Iris pigment epithelial cell (primary cell): ENCODE data around the gene TREML4.

ENCODE experiments used
- DNase-seq: peaks from one replicate; pipeline ENCODE4 v3.0.0-alpha.2; 2011; ENCODE audit warnings: low read depth

The TREML4 gene

DNA sequence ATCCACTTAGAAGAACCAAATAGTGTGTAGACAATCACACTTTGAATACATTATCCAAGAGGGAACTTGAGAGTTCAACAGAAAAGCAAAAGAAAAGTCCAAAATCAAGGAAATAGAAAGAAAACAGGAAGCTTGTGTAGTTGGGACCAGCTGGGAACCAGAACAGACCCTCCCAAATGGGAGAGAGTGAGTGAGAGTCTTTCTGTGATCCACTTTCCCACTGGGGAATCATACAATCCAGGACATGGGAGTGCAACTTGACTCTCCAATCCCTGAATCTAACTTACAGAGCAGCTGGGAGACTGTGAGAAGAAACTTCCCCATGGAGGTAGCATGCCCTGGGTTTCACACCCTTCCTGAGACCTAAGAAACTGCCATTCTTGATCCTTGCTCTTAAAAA, 27.0 kb downstream of the TREML4 start:
- no peak for DNase-seq

GRCh38 chr6:41255638-41256246, 27.6 kb downstream of the TREML4 start:
- DNase-seq = no peak

GRCh38 chr6:41256383-41256782, 28.2 kb downstream of the TREML4 start:
- DNase-seq = no peak

- peak; percentile 86 for DNase-seq
Measured at GRCh38 chr6:41257369-41258195, 29.4 kb downstream of the TREML4 start.

DNA sequence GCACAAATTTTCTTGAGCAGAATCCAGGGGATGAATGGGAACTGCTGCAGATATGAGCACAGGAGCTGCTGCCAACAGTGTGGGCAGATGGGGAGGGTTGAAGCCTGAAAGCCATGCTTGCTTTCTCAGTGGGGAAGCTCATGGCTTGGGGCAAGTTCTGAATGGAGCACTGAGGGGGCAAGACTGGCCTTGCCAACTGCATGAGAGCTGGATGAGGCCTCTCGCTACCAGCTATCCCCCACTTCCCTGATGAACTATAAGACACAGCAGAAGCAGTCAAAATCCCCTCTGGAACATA, 30.0 kb downstream of the TREML4 start:
- DNase-seq = no peak

GRCh38 chr6:41262401-41262800, 34.3 kb downstream of the TREML4 start:
- no peak for DNase-seq

DNA sequence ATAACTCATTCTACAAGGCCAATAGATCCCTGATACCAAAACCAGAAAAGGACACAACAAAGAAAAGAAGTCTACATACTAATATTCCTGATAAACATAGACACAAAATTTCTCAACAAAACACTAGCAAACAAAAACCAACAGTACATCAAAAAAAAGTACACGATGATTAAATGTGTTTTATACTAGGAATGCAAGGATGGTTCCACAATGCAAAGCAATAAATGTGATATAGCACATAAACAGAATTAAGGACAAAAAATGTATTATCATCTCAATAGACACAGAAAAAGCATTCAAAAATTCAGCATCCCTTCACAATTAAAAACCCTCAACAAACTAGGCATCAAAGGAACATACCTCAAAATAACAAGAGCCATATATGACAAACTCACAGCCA, 35.1 kb downstream of the TREML4 start:
- no peak for DNase-seq

DNA sequence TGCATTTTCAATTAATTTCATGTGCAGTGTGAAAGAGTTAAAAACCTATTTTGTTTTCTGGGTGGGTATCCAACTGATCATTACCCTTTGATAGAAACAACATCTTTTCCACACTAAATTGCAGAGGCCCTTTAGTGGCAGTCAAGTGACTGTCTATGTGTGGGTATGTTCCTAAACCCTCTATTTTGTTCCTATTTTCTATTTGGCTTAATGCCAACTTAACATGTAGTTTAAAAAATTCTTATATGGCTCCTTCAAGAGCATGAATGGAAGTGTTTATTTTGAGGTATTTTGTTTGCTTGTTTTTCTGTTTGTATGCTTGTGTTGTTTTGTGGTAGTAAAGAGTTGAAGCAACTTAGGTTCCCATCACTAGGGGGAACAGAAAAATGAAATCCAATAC, 38.4 kb downstream of the TREML4 start:
- DNase-seq = no peak

DNA sequence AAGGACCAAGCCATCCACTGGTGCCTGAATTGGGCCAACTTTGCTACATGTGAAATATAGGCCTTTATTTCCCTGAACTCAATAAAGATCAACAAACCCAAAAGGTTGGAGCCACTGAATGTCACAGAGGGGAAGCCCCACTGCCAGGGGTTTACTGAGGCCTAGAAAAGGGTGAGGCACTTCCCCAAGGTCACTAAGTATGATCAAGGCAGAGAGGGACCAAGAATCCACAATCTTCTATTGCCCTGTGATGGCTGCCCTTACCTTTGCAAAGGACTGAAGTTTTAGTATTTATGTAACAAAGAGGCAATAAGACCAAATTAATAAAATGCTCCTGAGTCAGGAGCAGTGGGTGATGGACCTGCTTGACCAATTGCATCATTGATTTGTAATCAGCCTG, 40.3 kb downstream of the TREML4 start:
- DNase-seq = no peak

GRCh38 chr6:41269166-41269565, 41.0 kb downstream of the TREML4 start:
- DNase-seq = no peak

DNA sequence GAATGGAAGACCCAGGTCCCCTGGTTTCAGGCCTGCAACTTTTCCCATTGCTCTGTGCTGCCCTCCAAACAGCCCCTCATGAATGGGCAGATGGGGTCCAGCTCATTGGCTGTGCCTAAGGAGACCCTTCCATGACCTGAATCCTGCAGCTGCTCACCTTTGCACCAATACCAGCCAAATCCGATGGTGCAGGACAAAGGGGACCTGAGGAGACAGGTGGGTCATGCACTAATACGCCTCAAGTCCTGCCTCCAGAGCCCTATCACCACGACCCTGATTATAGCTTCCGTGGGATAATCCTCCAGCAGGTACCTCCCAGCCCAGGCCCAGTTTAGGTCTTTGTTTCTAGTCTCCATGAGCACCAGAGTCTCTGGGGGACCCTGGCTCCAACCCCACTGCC, 41.6 kb downstream of the TREML4 start:
- no peak for DNase-seq

GRCh38 chr6:41271901-41272395, 43.8 kb downstream of the TREML4 start:
- no peak for DNase-seq

GRCh38 chr6:41272591-41273240, 44.6 kb downstream of the TREML4 start:
- no peak for DNase-seq

DNA sequence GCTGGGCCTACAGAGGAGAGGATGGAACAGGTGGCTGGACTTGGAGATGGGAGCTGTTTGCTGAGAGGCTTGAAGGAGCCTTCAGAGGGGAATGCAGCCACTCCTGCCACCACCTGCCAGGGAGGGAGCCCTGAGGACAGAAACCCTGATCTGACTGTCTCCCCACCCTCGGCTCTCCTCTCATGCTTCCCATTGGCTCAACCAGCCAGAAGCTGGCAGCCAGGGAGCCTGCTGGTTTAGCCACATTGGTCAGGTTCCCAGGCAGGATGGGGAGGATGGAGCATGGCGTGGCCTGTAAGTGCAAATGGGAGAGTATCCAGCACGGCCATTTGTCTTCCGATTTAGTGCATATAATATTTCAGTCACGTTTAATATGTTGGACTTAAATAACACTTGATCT, 45.6 kb downstream of the TREML4 start:
- no peak for DNase-seq

DNA sequence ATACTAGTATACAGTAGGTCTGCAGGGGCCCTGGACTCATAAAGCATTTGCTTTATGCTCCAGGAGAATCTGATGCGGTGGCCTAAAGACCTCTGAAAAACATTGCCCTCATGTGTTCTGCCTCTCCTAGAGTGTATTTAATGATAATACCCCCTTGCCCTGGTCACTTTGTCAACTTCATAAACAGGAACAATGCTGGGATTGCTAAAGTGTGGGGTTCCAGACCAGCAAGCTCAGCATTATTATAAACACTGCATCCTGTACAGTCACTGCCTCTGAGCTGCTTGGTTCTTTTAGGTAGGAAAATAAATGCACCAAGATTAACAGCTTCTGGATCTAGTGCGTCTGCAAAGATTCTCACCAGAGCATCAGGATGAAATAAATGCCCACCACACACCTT, 46.1 kb downstream of the TREML4 start:
- no peak for DNase-seq

GRCh38 chr6:41275489-41275888, 47.3 kb downstream of the TREML4 start:
- DNase-seq = no peak

- DNase-seq = no peak
Measured at GRCh38 chr6:41277605-41278004, 49.5 kb downstream of the TREML4 start.

GRCh38 chr6:41278699-41279405, 50.7 kb downstream of the TREML4 start:
- DNase-seq = peak; percentile 63

DNA sequence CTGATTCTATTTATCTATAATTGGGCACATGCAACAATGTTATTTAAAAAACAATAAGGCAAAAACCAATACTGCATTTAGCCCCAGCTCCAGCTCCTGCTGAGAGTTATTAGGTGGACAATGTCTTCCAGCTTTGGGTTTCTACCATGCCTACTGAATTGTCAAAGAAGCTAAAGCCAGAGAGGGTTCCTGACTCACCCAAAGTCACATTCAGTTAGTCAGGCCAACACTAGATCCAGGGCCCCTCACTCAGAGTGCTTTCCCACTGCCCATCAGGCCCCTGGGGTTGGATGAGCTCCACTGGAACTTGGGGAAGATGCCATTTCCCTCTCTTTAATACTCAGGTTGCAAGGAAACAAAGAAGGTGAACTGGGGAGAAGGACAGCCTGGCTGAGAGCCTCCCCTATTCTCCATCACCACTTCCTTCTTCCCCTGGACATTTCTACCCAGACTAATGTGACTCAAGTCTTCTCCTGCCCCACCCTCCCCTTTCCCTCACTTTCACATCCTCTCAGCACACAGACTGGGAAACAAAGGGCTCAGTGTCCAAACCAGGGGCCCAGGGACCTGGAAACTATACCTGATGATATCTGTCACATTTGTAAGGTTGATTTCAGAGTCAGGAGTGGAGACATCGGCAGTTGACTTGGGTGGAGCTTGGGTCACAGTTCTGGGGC, 52.4 kb downstream of the TREML4 start:
- no peak for DNase-seq

GRCh38 chr6:41283600-41283999, 55.5 kb downstream of the TREML4 start:
- DNase-seq = no peak

DNA sequence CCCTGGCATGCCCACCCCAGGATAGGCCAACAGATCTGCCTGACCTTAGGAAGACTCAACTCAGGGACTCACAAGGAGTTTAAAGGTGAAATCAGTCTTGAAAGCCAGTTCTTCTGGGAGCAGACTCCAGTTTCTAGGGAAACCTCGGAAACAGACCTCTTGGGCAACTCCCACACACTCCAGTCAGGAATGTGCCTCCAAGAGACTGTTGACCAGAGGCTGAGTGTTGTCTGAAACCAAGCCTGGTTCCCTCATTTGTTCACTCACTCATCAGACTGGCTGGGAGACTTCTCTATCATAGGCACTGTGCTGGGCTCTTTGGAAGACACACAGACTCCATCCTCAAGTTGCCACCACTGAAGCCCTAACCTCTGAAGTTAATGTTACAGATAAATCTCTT, 56.6 kb downstream of the TREML4 start:
- peak; percentile 86 for DNase-seq
